Measurements from ENCODE around the gene GSTT4. TPM values are rescaled to one million over a fixed set of nuclear protein-coding genes. Genes with fewer than 3 reads are reported as not detected.
A peak's percentile ranks its signal among the peaks of the same experiment; 100 is the strongest.
"Not testable (repeated sequence)": the region's sequence is repeated elsewhere in the genome, so short reads cannot be mapped to it uniquely, and the experiment has no call there.

Gene GSTT4
- total RNA-seq, 1 donor from 2014 or later, result not detected

DNA sequence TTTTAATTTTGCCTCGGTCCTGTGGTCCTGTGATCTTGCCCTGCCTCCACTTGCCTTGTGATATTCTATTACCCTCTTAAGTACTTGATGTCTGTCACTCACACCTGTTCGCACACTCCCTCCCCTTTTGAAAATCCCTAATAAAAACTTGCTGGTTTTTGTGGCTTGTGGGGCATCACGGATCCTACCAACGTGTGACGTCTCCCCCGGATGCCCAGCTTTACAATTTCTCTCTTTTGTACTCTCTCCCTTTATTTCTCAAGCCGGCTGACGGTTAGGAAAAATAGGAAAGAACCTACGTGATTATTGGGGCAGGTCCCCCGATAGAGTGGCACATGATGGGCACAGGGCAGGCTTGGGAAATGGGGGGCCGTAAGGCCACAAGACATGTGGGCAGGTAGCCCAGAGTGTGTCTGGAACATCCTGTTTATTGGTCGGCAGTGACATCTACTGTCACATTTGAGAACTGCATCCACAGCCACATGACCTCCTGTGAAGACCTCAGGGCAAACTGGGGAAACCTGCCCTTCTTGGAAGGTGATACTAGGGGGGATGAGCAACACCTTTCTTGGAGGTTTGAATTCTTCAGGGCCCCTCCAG lies 48.9 kb downstream of the GSTT4 start:
- not testable (repeated sequence) for DNase-seq (ENCODE audit: extremely low spot score, unreplicated experiment); H3K27me3 Mint-ChIP-seq; H3K9me3 Mint-ChIP-seq; H3K36me3 Mint-ChIP-seq; H3K4me1 Mint-ChIP-seq (ENCODE audit: unreplicated experiment); H3K4me3 Mint-ChIP-seq
- TF ChIP-seq, protein P1, sequence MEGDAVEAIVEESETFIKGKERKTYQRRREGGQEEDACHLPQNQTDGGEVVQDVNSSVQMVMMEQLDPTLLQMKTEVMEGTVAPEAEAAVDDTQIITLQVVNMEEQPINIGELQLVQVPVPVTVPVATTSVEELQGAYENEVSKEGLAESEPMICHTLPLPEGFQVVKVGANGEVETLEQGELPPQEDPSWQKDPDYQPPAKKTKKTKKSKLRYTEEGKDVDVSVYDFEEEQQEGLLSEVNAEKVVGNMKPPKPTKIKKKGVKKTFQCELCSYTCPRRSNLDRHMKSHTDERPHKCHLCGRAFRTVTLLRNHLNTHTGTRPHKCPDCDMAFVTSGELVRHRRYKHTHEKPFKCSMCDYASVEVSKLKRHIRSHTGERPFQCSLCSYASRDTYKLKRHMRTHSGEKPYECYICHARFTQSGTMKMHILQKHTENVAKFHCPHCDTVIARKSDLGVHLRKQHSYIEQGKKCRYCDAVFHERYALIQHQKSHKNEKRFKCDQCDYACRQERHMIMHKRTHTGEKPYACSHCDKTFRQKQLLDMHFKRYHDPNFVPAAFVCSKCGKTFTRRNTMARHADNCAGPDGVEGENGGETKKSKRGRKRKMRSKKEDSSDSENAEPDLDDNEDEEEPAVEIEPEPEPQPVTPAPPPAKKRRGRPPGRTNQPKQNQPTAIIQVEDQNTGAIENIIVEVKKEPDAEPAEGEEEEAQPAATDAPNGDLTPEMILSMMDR (conservative IDR thresholded peaks at IDR 0.05), result peak; percentile 86
- H3K27ac Mint-ChIP-seq, result peak overlapping the region; percentile 68

GRCh38 chr22:23955886-23956285 lies 49.4 kb downstream of the GSTT4 start:
- not testable (repeated sequence) for H3K9me3 Mint-ChIP-seq

GRCh38 chr22:23954991-23955305 lies 50.3 kb downstream of the GSTT4 start:
- H3K27me3 Mint-ChIP-seq, H3K27ac Mint-ChIP-seq: not testable (repeated sequence)

More at GRCh38 chr22:23955886-23956285, 49.4 kb downstream of the GSTT4 start:
- H3K27me3 Mint-ChIP-seq; H3K36me3 Mint-ChIP-seq; DNase-seq (ENCODE audit: extremely low spot score, unreplicated experiment); H3K4me1 Mint-ChIP-seq (ENCODE audit: unreplicated experiment); H3K27ac Mint-ChIP-seq; H3K4me3 Mint-ChIP-seq: not testable (repeated sequence)

DNA sequence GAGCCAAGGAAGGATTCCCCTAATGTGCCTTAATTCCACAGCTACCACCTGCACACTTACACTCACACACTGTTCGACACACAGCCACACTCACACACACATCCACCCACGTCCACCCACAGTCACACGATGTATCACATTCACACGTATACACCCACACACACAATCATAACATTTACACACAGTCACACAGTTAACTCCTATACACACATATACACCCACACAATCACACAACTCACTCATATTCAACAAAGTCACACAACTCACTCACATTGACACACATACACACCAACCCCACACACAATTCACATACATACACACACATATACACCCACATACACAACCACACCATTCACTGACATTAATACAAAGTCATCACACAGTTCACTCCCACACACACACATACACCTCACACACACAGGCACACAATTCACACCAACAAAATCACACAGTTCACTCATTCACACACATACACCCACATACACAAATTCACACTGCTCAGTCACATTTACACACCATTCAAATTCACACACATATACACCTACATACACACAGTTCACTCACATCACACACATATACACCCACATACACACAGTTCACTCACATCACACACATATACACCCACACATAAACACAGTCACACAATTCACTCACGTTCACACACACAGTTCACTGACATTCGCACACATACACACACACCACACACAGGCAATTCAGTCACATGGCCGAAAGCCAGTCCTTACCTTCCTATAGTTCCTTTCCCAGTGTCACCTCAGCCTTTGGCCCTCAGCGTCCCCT lies 50.9 kb downstream of the GSTT4 start:
- H3K27me3 Mint-ChIP-seq; H3K9me3 Mint-ChIP-seq; H3K4me3 Mint-ChIP-seq; H3K27ac Mint-ChIP-seq; DNase-seq (ENCODE audit: extremely low spot score, unreplicated experiment); H3K36me3 Mint-ChIP-seq; H3K4me1 Mint-ChIP-seq (ENCODE audit: unreplicated experiment): not testable (repeated sequence)

More at GRCh38 chr22:23954991-23955305, 50.3 kb downstream of the GSTT4 start:
- not testable (repeated sequence) for H3K4me3 Mint-ChIP-seq; H3K9me3 Mint-ChIP-seq; H3K36me3 Mint-ChIP-seq; DNase-seq (ENCODE audit: extremely low spot score, unreplicated experiment); H3K4me1 Mint-ChIP-seq (ENCODE audit: unreplicated experiment)

GRCh38 chr22:23953485-23953884 lies 51.8 kb downstream of the GSTT4 start:
- not testable (repeated sequence) for H3K27me3 Mint-ChIP-seq; H3K36me3 Mint-ChIP-seq; H3K4me1 Mint-ChIP-seq (ENCODE audit: unreplicated experiment); H3K27ac Mint-ChIP-seq; H3K9me3 Mint-ChIP-seq; H3K4me3 Mint-ChIP-seq
- DNase-seq (ENCODE audit: extremely low spot score, unreplicated experiment), result peak; percentile 36

GRCh38 chr22:23952794-23953405 lies 52.4 kb downstream of the GSTT4 start:
- H3K4me1 Mint-ChIP-seq (ENCODE audit: unreplicated experiment); H3K36me3 Mint-ChIP-seq; H3K4me3 Mint-ChIP-seq; H3K9me3 Mint-ChIP-seq; H3K27ac Mint-ChIP-seq; H3K27me3 Mint-ChIP-seq: not testable (repeated sequence)
- peak; percentile 61 for DNase-seq (ENCODE audit: extremely low spot score, unreplicated experiment)

DNA sequence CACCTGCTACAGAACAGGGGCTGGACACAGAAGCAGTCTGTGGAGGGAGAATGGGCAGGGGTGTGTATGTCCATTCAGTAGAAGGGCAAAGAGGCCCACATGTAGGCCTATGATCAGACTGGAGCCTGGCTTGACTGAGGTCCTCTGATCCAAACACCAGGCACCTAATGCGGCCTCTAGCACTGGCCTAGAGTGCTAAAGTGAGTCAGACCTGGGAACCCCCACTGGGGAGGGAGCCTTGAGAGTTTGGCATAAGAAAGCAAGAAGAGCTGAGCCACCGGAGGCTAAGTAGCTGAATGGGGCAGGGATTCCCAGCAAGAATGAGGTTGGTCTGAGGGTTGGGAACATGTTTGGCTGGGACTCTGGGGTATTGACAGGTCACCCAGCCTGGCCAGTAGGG lies 53.9 kb downstream of the GSTT4 start:
- peak; percentile 48 for DNase-seq (ENCODE audit: extremely low spot score, unreplicated experiment)
- H3K27ac Mint-ChIP-seq; H3K27me3 Mint-ChIP-seq; H3K4me3 Mint-ChIP-seq; H3K9me3 Mint-ChIP-seq; H3K36me3 Mint-ChIP-seq; H3K4me1 Mint-ChIP-seq (ENCODE audit: unreplicated experiment): not testable (repeated sequence)

DNA sequence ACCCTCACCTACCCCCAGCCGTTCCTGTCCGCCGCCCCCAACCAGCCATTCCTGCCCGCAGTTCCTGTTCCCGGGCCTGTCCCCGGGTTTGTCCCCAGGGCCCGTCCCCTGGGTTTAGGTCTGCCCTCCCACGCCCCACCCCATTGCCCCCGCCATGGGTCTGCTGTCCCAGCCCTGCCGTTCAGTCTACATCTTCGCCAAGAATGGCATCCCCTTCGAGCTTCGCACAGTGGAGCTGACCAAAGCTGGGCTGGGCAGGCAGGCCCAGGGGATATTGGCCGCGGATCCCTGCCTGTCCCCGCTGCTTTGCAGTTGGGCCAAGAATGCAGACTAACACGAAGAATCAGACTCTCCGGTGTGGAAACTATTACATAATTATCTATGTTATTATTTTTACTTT lies 55.5 kb downstream of the GSTT4 start:
- not testable (repeated sequence) for H3K27me3 Mint-ChIP-seq; H3K4me1 Mint-ChIP-seq (ENCODE audit: unreplicated experiment); H3K9me3 Mint-ChIP-seq; H3K27ac Mint-ChIP-seq; H3K36me3 Mint-ChIP-seq; DNase-seq (ENCODE audit: extremely low spot score, unreplicated experiment); H3K4me3 Mint-ChIP-seq

Other genes starting within 250 kb of the GSTT4 start
- gene C22orf15, start 242.5 kb downstream of the GSTT4 start, total RNA-seq (ENCODE audit: low replicate concordance), result 1.7 TPM in 1 of 2 replicates, not detected in the other
- 87.2 and 156 TPM in 2 replicates for gene CHCHD10, start 237.5 kb downstream of the GSTT4 start, total RNA-seq (ENCODE audit: low replicate concordance)
- 17.8 and 31.6 TPM in 2 replicates for gene MMP11, start 232.6 kb downstream of the GSTT4 start, total RNA-seq (ENCODE audit: low replicate concordance)
- gene SMARCB1, start 218.5 kb downstream of the GSTT4 start, total RNA-seq (ENCODE audit: low replicate concordance), result 99.5 and 159 TPM in 2 replicates
- gene DERL3, start 166.4 kb downstream of the GSTT4 start, total RNA-seq (ENCODE audit: low replicate concordance), result 2.6 and 9.5 TPM in 2 replicates
- gene SLC2A11, start 147.6 kb downstream of the GSTT4 start, total RNA-seq (ENCODE audit: low replicate concordance), result 19.6 and 32.1 TPM in 2 replicates
- 436 and 570 TPM in 2 replicates for gene MIF, start 111.1 kb downstream of the GSTT4 start, total RNA-seq (ENCODE audit: low replicate concordance)
- 0.50 TPM in 1 of 2 replicates, not detected in the other for gene GSTT2B, start 44.3 kb downstream of the GSTT4 start, total RNA-seq (ENCODE audit: low replicate concordance)
- not detected in 2 replicates for gene DDTL, start 38.6 kb downstream of the GSTT4 start, total RNA-seq (ENCODE audit: low replicate concordance)
- gene DDT, start 31.0 kb downstream of the GSTT4 start, total RNA-seq (ENCODE audit: low replicate concordance), result 104 and 131 TPM in 2 replicates
- gene GSTT2, start 25.3 kb downstream of the GSTT4 start, total RNA-seq (ENCODE audit: low replicate concordance), result 1.3 TPM in 1 of 2 replicates, not detected in the other
- 57.1 and 73.9 TPM in 2 replicates for gene CABIN1, start 5.9 kb upstream of the GSTT4 start, total RNA-seq (ENCODE audit: low replicate concordance)
- gene SUSD2, start 176.0 kb upstream of the GSTT4 start, total RNA-seq (ENCODE audit: low replicate concordance), result 3.7 and 5.6 TPM in 2 replicates
- gene GGT5, start 239.6 kb upstream of the GSTT4 start, total RNA-seq (ENCODE audit: low replicate concordance), result 0.14 and 0.80 TPM in 2 replicates